CD1c-positive myeloid dendritic cell (primary cell): ENCODE measurements around the gene MCM9.

ENCODE experiments used
- DNase-seq: peaks from one replicate; pipeline ENCODE4 v3.0.0-alpha.2; 2016; ENCODE audit errors: extremely low spot score

Gene MCM9

GRCh38 chr6:118934461-118935330, at the start of gene MCM9:
Gene MCM9, minus strand, starts transcription at chr6:118935159. Its CDS starts 3,436 bp downstream, at chr6:118931723.
- DNase-seq, result peak; percentile 96

DNA sequence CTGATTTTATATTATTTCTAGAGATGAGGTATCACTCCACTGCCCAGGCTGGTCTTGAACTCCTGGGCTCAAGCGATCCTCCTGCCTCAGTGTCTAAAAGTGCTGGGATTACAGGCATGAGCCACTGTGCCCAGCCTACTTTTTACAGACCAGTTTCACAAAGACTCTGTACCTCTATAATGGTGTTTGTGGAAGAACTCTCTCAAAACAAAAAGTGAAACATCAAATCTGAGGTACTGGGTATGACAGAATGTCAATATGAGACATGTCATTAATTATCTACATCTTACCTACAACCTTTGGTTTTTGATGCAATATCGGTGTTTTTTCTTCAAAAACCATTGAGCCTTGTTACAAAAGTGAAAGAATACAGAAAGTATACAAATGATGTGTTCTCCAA, 49.4 kb upstream of the MCM9 start:
- no peak for DNase-seq

DNA sequence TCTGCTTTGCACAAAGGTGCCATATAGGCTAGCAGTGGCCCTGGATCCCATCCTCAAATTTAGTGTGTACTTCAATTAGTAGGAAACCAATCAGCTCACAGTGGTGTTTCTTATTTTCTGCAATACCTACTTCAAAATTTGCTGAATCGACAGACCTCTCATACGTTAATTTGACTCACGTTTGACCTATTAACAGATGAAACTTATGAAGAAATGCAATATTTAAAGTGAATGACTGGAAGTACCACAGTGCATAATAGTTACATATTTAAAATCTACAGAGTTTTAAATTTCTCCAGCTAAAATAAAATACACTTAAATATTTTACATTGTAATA, 47.6 kb upstream of the MCM9 start:
- no peak for DNase-seq

DNA sequence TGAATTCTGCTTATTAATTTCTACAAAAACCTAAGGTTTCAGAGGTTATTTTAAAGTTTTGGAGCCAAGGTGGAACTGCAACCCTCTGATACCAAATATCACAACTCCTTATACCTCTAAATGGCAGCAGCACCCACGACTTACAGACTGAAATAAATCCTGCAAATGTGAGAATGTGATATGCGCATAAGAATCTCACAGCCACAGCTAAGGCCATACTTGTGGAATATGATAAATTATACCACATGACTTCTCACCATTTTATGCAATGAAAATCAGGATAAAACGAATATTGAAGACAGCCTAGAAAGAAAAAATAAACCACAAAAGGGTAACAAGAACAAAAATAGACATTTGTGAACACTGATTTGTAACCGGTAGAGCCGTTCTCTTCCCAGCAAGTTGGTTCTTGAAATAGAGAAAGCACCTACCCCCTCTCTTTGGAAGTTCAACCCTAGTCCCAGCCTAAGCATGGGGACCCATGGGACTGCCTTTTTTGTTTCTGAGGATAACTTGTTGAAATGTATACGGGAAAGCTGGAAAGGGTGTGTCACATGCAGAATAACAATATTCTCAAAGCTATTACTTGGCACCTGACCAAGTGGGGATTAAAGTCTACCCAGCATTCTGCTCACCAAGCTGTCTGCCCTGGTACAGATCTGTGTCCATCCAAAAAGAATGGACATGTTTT, 47.1 kb upstream of the MCM9 start:
- DNase-seq, result no peak

DNA sequence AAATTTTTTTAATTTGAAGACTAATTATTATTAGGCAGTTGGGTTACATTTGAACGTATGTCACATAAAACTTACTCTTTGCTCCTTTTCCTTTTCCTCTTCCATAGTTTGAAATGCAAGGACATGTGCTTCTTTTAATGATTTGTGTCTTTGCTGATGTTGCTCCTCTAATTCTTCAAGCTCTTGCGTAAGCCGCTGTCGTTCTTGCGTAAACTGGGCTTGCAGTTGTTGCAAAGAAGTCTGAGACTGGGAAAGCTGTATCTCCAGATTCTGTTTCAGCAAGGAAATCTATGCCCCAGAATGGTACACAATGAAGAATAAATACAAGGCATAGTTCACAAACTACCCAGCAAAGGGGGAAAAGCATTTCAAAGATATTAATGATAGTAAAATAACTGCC, 45.1 kb upstream of the MCM9 start:
- peak; percentile 28 for DNase-seq

GRCh38 chr6:118974790-118975189, 39.8 kb upstream of the MCM9 start:
- DNase-seq, result no peak

GRCh38 chr6:118971682-118972081, 36.7 kb upstream of the MCM9 start:
- DNase-seq, result no peak

- DNase-seq, result no peak
These were observed 35.9 kb upstream of the MCM9 start for GRCh38 chr6:118970866-118971265.

DNA sequence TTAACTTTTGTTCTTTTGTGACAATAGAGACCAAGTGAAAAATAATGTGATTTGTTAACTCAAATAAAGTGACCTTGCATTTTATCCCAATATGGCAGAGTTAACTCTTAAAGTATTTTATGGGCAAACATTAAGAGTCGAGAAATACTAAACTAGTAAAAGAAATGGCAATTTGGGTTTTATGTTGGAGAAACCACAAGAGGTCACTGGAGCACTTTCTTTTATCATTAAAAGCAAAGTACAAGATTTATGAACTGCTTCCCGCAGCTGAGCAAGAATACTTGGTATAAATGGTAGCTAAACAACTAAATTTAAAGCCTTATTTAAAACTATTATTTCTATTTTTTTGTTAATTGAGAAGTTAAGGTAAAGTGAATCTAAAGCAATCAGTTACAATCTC, 33.5 kb upstream of the MCM9 start:
- DNase-seq, result peak; percentile 5

GRCh38 chr6:118967239-118967638, 32.3 kb upstream of the MCM9 start:
- no peak for DNase-seq

GRCh38 chr6:118965843-118966370, 30.9 kb upstream of the MCM9 start:
- no peak for DNase-seq

- no peak for DNase-seq
These were observed 30.4 kb upstream of the MCM9 start for GRCh38 chr6:118965371-118965770.

GRCh38 chr6:118963003-118963402, 28.0 kb upstream of the MCM9 start:
- DNase-seq, result peak; percentile 12

DNA sequence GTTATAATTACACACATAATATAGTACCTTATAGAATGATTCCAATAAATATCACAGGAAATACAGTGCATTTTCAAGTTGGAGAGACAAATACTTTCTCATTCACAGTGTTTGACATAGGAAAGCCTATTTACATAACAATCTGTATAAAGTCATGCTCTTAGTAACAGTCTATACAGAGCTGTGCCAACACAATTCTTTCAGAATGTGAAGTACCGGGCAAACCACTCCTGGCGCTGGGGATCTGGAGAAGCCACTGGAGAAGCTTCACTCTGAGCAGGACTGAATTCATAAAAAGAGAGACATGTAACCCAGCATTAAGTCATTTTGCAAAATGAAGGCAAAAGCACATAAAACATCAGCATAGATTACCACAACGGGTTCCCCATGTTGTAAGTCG, 24.9 kb upstream of the MCM9 start:
- no peak for DNase-seq

DNA sequence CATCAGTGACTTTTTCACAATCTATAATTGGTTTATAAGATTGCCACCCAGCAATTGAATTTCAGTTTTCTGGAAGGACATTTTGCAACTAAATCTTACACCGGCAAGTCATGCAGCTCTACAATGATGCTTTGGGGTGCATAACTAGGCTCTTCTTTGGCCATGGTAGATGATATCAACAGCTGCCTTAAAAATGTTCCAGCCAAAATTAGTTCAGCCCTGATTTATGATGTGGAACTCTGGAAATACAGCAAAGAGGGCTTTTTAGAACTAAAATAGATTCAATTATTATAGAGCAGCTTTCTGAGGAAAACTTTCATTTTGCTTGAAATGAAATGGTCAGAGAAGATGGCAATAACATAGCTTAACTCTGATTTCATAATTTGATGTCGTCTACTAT, 18.4 kb upstream of the MCM9 start:
- DNase-seq, result no peak

- DNase-seq, result no peak
These were observed 17.7 kb upstream of the MCM9 start for GRCh38 chr6:118952683-118953082.

DNA sequence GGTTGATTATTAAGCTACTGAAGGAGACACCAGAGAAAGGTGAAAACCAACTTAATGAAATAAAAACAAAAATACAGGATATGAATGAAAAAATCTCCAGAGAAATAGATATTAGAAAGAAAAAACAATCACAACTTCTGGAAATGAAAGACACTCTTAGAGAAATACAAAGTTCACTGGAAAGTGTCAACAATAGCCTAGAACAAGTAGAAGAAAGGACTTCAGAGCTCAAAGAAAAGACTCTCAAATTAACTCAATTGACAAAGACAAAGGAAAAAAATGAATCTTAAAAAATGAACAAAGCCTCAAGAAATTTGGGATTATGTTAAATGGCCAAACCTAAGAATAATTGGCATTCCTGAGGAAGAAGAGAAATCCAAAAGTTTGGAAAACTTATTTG, 10.3 kb upstream of the MCM9 start:
- DNase-seq, result no peak

DNA sequence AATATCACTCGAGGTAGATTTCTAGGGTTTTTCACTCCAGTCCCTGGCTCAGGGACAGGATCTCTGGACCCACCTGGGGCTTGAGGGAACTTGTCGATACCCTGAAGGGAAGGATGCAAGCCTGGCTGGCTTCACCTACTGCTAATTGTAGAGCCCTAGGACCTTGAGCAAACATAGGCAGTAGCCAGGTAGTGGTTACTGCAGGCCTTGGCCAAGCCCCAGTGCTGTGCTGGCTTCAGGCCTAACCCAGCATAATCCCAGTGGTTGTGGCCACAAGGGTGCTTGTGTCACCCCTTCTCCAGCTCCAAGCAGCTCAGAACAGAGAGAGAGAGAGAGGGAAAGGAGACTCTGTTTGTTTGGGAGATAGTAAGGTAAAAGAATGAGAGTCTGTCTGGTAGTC, 5.8 kb upstream of the MCM9 start:
- DNase-seq, result no peak

GRCh38 chr6:118939683-118940082, 4.7 kb upstream of the MCM9 start:
- DNase-seq, result no peak

DNA sequence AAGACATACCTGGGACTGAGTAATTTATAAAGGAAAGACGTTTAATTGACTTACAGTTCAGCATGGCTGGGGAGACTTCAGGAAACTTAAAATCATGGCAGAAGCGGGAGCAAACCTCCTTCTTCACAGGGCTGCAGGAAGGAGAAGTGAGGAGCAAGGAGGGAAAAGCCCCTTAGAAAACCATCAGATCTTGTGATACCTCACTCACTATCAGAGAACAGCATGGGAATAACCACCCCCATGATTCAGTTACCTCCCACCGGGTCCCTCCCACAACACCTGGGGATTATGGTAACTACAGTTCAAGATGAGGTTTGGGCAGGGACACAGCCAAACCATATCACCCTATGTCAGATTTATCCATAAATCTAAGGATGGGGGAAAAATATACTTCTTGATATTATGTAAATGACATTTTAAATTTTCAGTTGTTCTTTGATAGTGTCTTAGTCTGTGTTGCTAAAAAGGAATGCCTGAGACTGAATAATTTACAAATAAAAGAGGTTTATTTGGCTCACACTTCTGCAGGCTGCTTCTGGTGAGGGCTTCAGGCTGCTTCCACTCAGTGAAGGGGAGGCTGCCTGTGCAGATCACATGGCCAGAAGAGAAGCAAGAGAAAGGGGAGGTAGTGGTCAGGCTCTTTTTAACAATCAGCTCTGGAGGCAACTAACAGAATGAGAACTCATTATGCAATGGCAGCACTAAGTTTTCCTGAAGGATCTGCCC, 1.2 kb upstream of the MCM9 start:
- DNase-seq, result no peak

GRCh38 chr6:118935331-118935668, 341 bp upstream of the MCM9 start:
- DNase-seq, result no peak

DNA sequence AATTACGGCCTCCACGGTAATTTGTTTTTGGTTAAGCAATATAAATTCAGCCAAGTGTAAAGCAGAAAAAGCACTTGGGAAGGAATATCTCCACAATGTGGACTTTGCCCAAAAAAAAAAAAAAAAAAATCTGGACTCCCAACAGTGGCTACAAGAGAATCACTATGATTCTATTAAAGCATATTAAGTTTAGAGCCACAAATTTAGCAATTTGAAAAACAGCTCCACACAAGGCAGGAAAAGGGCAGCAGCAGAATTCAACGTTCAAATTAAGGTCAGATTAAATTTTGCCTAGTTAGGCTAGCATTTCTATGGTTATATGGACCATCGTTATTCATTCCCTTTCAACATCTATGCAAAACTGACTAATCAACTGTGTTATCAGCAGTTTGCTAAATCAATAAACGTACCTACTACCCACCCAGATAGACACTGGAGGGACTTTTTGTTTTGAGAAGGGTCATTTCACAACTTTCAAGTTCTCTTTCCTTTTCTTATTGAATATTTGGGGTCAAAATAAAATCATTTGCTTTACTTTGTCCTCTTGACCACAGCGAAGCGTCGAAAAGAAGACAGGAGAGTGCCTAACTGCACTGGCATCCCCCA, 1.0 kb downstream of the MCM9 start:
- DNase-seq, result no peak
